VCaP (cell line): Measurements from ENCODE around the gene PCSK6.

Source experiments
- H3K27ac ChIP-seq: fragments of 450-650 bp; 2 replicates; pipeline ENCODE4 v1.5.1; 2017
- TF ChIP-seq, protein P1 (sequence below): fragments of 450-650 bp; conservative IDR thresholded peaks from 2 replicates; pipeline ENCODE4 v1.5.1; 2017; ENCODE audit warnings: mild to moderate bottlenecking, moderate library complexity

Gene PCSK6

DNA sequence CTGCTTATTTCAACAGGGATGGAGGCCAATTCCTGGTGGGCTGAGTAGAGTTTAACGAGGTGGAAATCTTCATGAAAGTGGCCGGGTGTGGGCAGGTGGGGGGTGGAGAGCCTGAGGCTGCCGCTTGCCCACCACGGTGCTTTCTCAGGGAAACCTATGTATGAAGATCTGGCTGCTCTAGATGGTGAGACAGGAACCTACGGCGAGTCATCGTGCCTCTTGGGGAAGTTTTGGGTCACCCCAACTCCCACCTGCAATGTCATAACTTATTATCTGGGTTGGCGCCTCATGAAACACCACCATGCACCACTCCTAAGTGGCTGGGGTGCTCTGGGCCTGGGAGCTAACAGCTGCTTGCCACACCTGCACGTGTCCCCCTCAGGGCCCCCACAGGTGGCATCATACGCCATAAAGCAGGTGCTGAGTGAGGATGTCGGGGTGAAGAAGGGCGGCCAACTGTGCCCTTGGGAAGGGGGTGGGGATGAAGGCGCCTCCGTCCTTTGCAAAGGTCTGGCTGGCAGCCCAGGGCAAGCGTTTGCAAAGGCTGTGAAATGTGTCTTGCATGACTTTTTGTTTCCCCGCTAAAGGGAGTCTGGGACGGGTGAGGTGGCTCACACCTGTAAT lies 166.5 kb downstream of the PCSK6 start:
- H3K27ac ChIP-seq, result no peak overlapping the region
- TF ChIP-seq, protein P1, sequence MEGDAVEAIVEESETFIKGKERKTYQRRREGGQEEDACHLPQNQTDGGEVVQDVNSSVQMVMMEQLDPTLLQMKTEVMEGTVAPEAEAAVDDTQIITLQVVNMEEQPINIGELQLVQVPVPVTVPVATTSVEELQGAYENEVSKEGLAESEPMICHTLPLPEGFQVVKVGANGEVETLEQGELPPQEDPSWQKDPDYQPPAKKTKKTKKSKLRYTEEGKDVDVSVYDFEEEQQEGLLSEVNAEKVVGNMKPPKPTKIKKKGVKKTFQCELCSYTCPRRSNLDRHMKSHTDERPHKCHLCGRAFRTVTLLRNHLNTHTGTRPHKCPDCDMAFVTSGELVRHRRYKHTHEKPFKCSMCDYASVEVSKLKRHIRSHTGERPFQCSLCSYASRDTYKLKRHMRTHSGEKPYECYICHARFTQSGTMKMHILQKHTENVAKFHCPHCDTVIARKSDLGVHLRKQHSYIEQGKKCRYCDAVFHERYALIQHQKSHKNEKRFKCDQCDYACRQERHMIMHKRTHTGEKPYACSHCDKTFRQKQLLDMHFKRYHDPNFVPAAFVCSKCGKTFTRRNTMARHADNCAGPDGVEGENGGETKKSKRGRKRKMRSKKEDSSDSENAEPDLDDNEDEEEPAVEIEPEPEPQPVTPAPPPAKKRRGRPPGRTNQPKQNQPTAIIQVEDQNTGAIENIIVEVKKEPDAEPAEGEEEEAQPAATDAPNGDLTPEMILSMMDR, result no peak

- TF ChIP-seq, protein P1, result no peak
- no peak overlapping the region for H3K27ac ChIP-seq
Measured at GRCh38 chr15:101322016-101322695, 167.4 kb downstream of the PCSK6 start.

DNA sequence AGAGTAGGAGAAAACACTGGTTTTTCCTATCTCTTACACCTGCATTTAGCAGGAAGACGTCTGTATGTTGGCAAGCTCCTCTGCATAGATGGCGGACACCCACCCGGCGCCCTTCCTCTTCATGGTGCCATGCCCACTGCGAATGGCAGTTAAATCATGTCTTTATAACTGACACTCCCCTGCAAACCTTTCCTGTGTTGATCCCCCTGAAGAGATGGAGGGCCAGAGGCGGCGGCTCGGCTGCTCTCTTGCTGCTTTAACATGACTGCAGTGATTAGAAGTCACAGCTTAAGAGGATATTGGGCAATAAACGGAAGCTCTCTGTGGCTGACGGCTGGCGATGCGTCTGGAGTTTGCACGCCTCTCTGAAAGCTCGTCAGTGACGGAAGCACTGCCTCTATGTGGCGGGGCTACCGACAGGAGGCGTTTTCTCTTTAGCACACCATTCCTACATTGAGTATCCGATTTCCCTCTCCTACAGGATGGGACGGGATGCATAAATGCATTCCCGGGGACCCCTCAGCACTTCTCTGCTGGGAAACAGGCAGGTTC lies 168.9 kb downstream of the PCSK6 start:
- TF ChIP-seq, protein P1, result no peak

DNA sequence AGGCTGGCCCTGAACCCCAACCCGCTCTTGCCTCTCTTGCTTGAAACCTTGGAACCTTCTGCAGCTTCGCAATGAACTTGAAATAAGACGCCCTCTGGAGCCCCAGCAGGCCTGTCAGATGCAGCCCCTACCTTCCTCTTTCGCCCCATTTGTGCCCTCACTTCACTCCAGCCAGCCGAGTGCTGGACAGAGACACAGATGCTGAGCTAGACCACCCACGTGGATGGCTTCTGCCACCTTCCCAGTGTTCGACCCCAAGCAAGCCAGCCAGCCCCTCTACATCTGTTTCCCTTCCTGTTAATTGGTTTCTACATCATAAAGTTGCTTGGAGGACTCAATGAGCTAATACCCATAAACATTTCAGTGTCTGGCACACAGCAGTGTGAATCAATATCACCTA lies 170.7 kb downstream of the PCSK6 start:
- no peak overlapping the region for H3K27ac ChIP-seq
- TF ChIP-seq, protein P1, result no peak

More for the DNA sequence above, 168.9 kb downstream of the PCSK6 start:
- H3K27ac ChIP-seq, result no peak overlapping the region

- TF ChIP-seq, protein P1, result no peak
- H3K27ac ChIP-seq, result no peak overlapping the region
Measured at GRCh38 chr15:101318147-101318819, 171.2 kb downstream of the PCSK6 start.

- TF ChIP-seq, protein P1, result no peak
- H3K27ac ChIP-seq, result no peak overlapping the region
Measured at GRCh38 chr15:101317336-101317872, 172.1 kb downstream of the PCSK6 start.

GRCh38 chr15:101316529-101316928 lies 173.0 kb downstream of the PCSK6 start:
- TF ChIP-seq, protein P1, result no peak
- no peak overlapping the region for H3K27ac ChIP-seq
